ENCODE data around the gene CHST15.

DNA sequence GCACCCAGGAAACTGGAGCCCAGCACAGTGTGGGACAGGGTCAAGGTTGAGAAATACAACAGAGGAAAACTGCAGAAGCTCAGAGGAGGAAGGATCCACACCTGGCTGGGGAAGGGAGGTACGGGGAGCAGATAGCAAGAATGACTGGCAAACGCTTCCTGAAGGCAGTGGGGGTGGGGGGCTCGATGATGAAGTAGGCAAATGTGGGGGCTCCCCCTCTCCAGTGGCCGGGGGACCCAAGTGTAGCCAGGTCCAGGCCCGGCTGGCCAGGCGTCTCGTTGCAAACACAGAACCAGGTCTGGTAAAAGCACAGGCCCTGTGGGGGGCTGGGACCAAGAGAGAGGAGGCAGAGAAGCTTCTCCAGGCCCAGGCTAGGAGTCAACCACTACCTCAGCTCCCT lies 7.7 kb downstream of the CHST15 start:
- TF ChIP-seq, protein P1, sequence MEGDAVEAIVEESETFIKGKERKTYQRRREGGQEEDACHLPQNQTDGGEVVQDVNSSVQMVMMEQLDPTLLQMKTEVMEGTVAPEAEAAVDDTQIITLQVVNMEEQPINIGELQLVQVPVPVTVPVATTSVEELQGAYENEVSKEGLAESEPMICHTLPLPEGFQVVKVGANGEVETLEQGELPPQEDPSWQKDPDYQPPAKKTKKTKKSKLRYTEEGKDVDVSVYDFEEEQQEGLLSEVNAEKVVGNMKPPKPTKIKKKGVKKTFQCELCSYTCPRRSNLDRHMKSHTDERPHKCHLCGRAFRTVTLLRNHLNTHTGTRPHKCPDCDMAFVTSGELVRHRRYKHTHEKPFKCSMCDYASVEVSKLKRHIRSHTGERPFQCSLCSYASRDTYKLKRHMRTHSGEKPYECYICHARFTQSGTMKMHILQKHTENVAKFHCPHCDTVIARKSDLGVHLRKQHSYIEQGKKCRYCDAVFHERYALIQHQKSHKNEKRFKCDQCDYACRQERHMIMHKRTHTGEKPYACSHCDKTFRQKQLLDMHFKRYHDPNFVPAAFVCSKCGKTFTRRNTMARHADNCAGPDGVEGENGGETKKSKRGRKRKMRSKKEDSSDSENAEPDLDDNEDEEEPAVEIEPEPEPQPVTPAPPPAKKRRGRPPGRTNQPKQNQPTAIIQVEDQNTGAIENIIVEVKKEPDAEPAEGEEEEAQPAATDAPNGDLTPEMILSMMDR (IDR thresholded peaks at IDR 0.05) = no peak
- TF ChIP-seq POLR2A (IDR thresholded peaks at IDR 0.05) = no peak
- no peak for TF ChIP-seq POLR2AphosphoS5 (IDR thresholded peaks at IDR 0.05)

All from sigmoid colon (tissue), 4 donors.